Measurements from ENCODE around the gene AKT3. TPM values are rescaled to one million over a fixed set of nuclear protein-coding genes. Genes with fewer than 3 reads are reported as not detected.

The AKT3 gene
- total and polyA plus RNA-seq, 7 donors, result 2.1 to 105 (median 66.4) TPM

- H3K27ac ChIP-seq, result no peak overlapping the region
- no peak for TF ChIP-seq EP300 (IDR thresholded peaks at IDR 0.05)
- TF ChIP-seq CTCF (IDR thresholded peaks at IDR 0.05), result no peak
- TF ChIP-seq POLR2A (IDR thresholded peaks at IDR 0.05), result no peak
- no peak for TF ChIP-seq POLR2AphosphoS5 (IDR thresholded peaks at IDR 0.05)
- H3K4me1 ChIP-seq, result no peaks in the 10 kb centered on the region
- peaks cover 0 to 13% (median 7%) of the 10 kb centered on the region in 4 donors for H3K9me3 ChIP-seq
- no peaks in the 10 kb centered on the region for H3K36me3 ChIP-seq
- intact Hi-C loops (cut with DNase I), result no loop called here
- WGBS, 2 donors, result 89 to 93% methylated on average over 1 of the region's 1 CpG
- no peaks in the 10 kb centered on the region for H3K27me3 ChIP-seq
- no peak for DNase-seq
- H3K4me3 ChIP-seq, result no peak overlapping the region
These were observed 264.1 kb downstream of the AKT3 start for GRCh38 chr1:243585982-243586381.

GRCh38 chr1:243582326-243582725, 267.7 kb downstream of the AKT3 start:
- no peak for DNase-seq
- no peak overlapping the region for H3K4me3 ChIP-seq
- TF ChIP-seq POLR2A (IDR thresholded peaks at IDR 0.05) (no peak), CTCF (IDR thresholded peaks at IDR 0.05) (no peak), POLR2AphosphoS5 (IDR thresholded peaks at IDR 0.05) (no peak), EP300 (IDR thresholded peaks at IDR 0.05) (no peak)
- peaks cover 0 to 7% (median 1%) of the 10 kb centered on the region in 4 donors for H3K36me3 ChIP-seq
- WGBS, 2 donors, result 95% methylated on average over 1 of the region's 1 CpG
- no peaks in the 10 kb centered on the region for H3K27me3 ChIP-seq
- peaks cover 0 to 13% (median 7%) of the 10 kb centered on the region in 4 donors for H3K9me3 ChIP-seq
- intact Hi-C loops (cut with DNase I), result no loop called here
- no peak overlapping the region for H3K27ac ChIP-seq
- H3K4me1 ChIP-seq, result no peaks in the 10 kb centered on the region

- peaks cover 0 to 18% (median 7%) of the 10 kb centered on the region in 4 donors for H3K9me3 ChIP-seq
- no peak for DNase-seq
- no peaks in the 10 kb centered on the region for H3K27me3 ChIP-seq
- no peaks in the 10 kb centered on the region for H3K4me1 ChIP-seq
- no peak overlapping the region for H3K27ac ChIP-seq
- WGBS, 2 donors, result 29 to 70% methylated on average over 1 of the region's 1 CpG
- TF ChIP-seq EP300 (IDR thresholded peaks at IDR 0.05) (no peak), CTCF (IDR thresholded peaks at IDR 0.05) (no peak), POLR2AphosphoS5 (IDR thresholded peaks at IDR 0.05) (no peak), POLR2A (IDR thresholded peaks at IDR 0.05) (no peak)
- peaks cover 0 to 7% (median 1%) of the 10 kb centered on the region in 4 donors for H3K36me3 ChIP-seq
- intact Hi-C loops (cut with DNase I), result no loop called here
- H3K4me3 ChIP-seq, result no peak overlapping the region
These were observed 269.1 kb downstream of the AKT3 start for GRCh38 chr1:243580984-243581383.

GRCh38 chr1:243580072-243580471, 270.0 kb downstream of the AKT3 start:
- Histone ChIP-seq H3K4me3 (no peak overlapping the region), H3K9me3 (peaks cover 0 to 16% (median 7%) of the 10 kb centered on the region in 4 donors), H3K27ac (no peak overlapping the region), H3K36me3 (peaks cover 0 to 7% (median 1%) of the 10 kb centered on the region in 4 donors), H3K27me3 (no peaks in the 10 kb centered on the region), H3K4me1 (no peaks in the 10 kb centered on the region)
- 78 to 81% methylated on average over 5 of the region's 5 CpGs for WGBS, 2 donors
- intact Hi-C loops (cut with DNase I), result no loop called here
- no peak for DNase-seq
- TF ChIP-seq POLR2AphosphoS5 (IDR thresholded peaks at IDR 0.05), result no peak
- no peak for TF ChIP-seq POLR2A (IDR thresholded peaks at IDR 0.05)
- TF ChIP-seq CTCF (IDR thresholded peaks at IDR 0.05), result no peak
- TF ChIP-seq EP300 (IDR thresholded peaks at IDR 0.05), result no peak

GRCh38 chr1:243575070-243575469, 275.0 kb downstream of the AKT3 start:
- H3K9me3 ChIP-seq, result peaks cover 0 to 5% (median 0%) of the 10 kb centered on the region in 4 donors
- peaks cover 0 to 7% (median under 1%) of the 10 kb centered on the region in 4 donors for H3K36me3 ChIP-seq
- H3K4me1 ChIP-seq, result peaks cover 0 to 8% (median 3%) of the 10 kb centered on the region in 4 donors
- H3K4me3 ChIP-seq, result no peak overlapping the region
- intact Hi-C loops (cut with DNase I), result no loop called here
- H3K27me3 ChIP-seq, result no peaks in the 10 kb centered on the region
- no peak for DNase-seq
- WGBS, 2 donors, result 95 to 96% methylated on average over 2 of the region's 2 CpGs
- no peak overlapping the region for H3K27ac ChIP-seq
- TF ChIP-seq EP300 (IDR thresholded peaks at IDR 0.05) (no peak), POLR2A (IDR thresholded peaks at IDR 0.05) (no peak)

Measured in sigmoid colon (tissue), 7 donors.